RKO (cell line): ENCODE measurements around the gene NMNAT2.

Source experiments
- DNase-seq: peaks from one replicate; pipeline ENCODE4 v3.0.0-alpha.2; 2016; ENCODE audit warnings: low spot score

Gene NMNAT2

DNA sequence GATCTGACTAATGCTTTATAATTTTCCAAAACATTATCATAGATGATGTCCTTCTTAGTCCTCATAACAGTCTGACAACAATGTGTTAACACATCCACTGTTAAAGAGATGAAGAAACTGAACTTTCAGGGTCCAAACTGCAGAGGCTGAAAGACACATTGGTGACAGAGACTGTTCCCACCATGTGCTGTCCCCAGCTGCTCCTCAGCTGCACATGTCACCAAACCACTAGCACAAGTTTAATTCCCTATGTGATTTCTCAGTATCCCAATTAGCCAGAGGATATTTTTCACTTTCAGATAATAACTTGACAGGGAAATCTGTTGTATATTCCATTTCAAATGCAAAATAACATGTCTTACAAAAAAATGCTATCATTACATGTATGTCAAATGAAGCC, 207.5 kb downstream of the NMNAT2 start:
- DNase-seq: no peak

DNA sequence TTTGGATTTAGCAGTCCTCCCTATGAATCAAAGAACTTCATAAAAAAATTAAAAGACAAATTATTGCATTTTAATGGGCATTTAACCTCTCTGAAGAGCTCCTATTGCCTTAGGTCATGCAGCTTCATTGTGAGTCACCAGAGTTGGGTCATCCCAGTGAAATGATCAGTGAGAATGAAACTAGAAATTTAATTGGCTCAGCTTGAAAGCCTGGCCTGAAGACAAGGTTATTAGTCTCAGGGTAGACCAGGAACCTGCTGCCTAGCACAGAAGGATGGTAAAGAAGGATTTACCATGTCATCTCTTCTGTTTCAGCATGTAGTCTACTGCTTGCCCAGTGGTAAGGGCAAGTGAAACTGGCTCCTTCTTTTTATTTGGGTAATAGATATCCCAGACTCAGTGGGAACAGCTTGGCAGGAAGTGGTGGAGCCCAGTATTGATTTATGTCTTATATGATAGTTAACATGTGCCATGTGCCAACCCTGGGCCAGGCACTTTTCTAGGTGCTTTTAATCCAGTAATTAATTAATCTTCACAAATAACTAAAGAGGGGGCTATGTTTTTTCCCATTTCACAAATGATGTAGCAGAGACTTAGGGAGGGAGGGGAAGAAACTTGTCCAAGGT, 208.5 kb downstream of the NMNAT2 start:
- peak; percentile 89 for DNase-seq

DNA sequence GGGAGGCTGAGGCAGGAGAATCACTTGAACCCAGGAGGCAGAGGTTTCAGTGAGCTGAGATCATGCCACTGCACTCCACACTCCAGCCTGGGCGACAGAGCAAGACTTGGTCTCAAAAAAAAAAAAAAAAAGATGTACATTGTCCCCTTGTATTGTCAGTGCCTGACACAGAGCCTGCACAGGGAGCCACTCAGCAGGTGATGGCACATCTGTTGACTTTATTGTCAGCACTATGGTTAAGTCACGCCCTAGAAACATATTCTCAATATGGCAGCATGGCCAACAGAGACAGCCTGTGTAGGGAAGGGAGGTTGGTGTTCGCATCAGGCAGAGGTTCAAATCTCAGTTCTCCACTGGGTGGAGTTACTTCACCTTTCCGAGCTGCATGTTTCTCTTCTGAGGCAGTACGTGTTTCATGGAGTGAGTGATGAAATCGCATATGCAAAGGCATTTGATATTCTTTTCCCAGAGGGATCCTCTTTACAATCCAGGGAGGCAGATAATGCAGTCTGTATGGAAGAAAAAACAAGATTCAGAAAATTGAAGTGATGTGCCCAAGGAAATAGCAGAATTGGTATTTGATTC, 211.6 kb downstream of the NMNAT2 start:
- DNase-seq: no peak

DNA sequence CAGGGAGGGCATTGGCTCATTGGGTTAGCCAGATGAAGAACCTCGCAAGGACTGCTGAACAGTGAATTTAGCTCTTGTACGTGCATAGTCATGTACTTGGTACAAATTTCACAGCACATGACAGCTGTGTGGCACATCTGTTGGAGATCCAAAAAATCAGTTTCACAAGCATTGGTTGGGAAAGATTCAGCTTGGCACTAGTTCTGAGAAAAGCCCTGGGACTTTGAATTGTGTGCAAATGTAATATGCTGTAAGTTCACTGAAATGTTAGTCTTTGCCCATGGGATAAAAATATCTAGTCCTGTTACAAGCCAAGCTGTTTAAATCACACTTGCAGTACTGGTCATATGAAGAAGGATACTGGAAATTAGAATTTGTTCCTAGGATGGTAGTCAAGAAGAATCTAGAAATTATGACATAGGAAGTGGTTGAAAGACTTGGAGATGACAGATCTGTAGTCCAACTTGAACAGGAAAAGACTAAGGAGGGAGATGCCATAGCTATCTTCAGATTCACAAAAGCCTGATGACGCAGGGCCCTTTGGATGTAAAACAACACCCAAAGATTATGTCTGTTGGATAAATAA, 212.9 kb downstream of the NMNAT2 start:
- no peak for DNase-seq

DNA sequence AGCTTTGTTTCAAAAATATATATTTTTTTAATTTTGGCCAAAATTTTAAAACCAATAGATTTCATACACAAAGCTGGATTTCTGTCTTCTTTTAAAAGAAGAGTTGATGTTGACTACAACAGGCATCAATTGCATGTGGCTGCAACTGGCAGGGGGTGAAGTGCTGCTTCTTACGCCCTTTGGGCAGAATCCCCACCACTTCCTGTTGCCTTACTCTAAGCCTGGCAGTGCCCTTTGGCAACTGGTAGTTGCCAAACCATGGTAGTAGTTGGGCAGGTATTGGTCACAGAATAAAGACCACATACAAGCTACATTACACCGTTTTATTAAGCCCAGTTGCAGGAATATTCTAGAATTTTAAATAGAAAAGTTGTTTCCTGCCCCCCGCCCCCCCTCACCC, 215.1 kb downstream of the NMNAT2 start:
- DNase-seq: no peak

DNA sequence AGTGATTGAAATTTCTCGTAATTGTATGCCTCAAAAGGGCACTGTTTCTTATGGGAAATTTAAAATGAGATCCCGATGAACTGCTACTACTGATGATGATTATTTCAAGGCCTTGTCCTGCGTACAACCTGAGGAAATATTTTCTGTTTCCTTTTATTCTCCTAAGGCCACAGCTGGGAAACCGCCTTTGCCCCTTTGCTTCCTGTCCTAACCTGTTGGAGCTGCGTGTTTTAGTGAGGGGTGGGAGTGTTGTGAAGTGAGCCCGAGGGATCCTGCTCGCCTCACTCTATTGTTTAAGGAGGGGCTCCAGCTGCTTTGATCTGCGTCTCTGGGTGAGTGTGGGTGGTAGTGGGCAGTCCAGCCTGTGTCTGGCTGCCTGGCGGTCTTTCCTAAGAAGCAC, 217.7 kb downstream of the NMNAT2 start:
- no peak for DNase-seq

DNA sequence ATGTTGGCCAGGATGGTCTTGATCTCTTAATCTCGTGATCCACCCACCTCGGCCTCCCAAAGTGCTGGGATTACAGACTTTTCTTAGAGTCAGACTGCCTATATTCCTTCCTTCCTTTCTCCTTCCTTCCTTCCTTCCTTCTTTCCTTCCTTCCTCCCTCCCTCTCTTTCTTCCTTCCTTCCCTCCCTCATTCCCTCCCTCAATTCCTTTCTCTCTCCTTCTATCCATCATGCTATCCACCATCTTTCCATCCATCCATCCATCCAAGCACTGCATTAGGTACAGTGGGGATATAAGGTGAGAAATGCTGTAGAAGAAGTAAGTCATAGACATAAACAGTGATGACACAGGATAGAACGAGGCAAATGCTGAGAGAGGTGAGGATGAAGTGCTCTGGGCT, 218.9 kb downstream of the NMNAT2 start:
- DNase-seq: no peak

DNA sequence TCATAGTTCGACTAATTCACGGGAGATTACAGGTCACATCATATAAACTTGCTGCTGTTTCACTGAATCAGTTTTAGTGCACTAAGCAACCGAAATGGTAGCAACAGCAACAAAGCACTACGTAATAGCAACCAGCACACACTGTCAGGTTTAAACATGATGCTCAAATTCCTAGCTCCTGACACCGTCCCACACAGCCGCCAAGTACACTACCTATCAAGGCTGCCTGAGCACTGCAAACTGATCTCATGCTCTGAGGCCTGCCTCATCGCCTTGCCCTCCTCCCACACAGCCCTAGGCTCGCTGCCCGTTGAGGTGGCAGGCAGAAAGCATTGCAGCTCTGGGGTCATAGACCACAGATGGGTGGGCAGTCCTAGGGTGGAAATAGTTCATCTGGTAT, 219.7 kb downstream of the NMNAT2 start:
- peak; percentile 6 for DNase-seq
